Osteoblast (primary cell): ENCODE data around the gene HHIPL1. TPM values are rescaled to one million over a fixed set of nuclear protein-coding genes. Genes with fewer than 3 reads are reported as not detected.

Source experiments
- DNase-seq: peaks from one replicate; pipeline ENCODE4 v3.0.0; 2011; ENCODE audit warnings: low spot score, mixed read lengths; ENCODE audit not compliant: insufficient read length; ENCODE audit errors: missing footprints
- H2AFZ ChIP-seq: 2 replicates; pipeline ENCODE4 v1.6.0; 2011; ENCODE audit warnings: mild to moderate bottlenecking, low read length
- H3K27ac ChIP-seq: 2 replicates; pipeline ENCODE4 v1.5.1; 2011; ENCODE audit warnings: mild to moderate bottlenecking, low read depth, low read length, moderate library complexity
- H3K27me3 ChIP-seq: 2 replicates; pipeline ENCODE4 v1.6.0; 2012; ENCODE audit warnings: mild to moderate bottlenecking, control low read depth, inconsistent platforms, low read length, moderate library complexity; ENCODE audit not compliant: insufficient read depth
- H3K36me3 ChIP-seq: 2 replicates; pipeline ENCODE4 v1.5.1; 2011; ENCODE audit warnings: mild to moderate bottlenecking, low read length, control low read depth, moderate library complexity; ENCODE audit not compliant: insufficient read depth
- H3K4me1 ChIP-seq: 2 replicates; pipeline ENCODE4 v1.5.1; 2011; ENCODE audit warnings: mild to moderate bottlenecking, low read length, control low read depth, moderate library complexity; ENCODE audit not compliant: insufficient read depth
- H3K4me2 ChIP-seq: 2 replicates; pipeline ENCODE4 v1.6.0; 2011; ENCODE audit warnings: mild to moderate bottlenecking, low read length; ENCODE audit not compliant: insufficient read depth
- H3K4me3 ChIP-seq: fragments of 200-600 bp; sonication (generic); 3 replicates; pipeline ENCODE4 v1.5.1; 2012; ENCODE audit warnings: mild to moderate bottlenecking, low read length, inconsistent platforms; ENCODE audit not compliant: insufficient read depth
- H3K79me2 ChIP-seq: 2 replicates; pipeline ENCODE4 v1.6.0; 2012; ENCODE audit warnings: mild to moderate bottlenecking, low read length, control low read depth, inconsistent platforms; ENCODE audit not compliant: insufficient read depth
- H3K9me3 ChIP-seq: 2 replicates; pipeline ENCODE4 v1.5.1; 2011; ENCODE audit warnings: low read depth, low read length, control low read depth
- H4K20me1 ChIP-seq: 2 replicates; pipeline ENCODE4 v1.6.0; 2012; ENCODE audit warnings: mild to moderate bottlenecking, low read length, control low read depth; ENCODE audit not compliant: insufficient read depth
- CTCF ChIP-seq: IDR thresholded peaks from 2 replicates; pipeline ENCODE4 v1.5.1; 2011; ENCODE audit warnings: mild to moderate bottlenecking, low read depth, low read length, moderate library complexity; ENCODE audit errors: extremely low read depth
- total RNA-seq: library from RNA; depleted of rRNA; stranded (reverse); fragments of >200 nt; gene quantifications from 2 replicates; pipeline ENCODE4 v1.2.3, GENCODE V29; 2012

HHIPL1 gene
- total RNA-seq, 1 donor = 12.3 TPM

GRCh38 chr14:99679543-99679942, 34.6 kb downstream of the HHIPL1 start:
- peaks cover 6% of the 10 kb centered on the region for H3K9me3 ChIP-seq
- peaks cover 22% of the 10 kb centered on the region for H3K4me1 ChIP-seq
- H4K20me1 ChIP-seq = no peaks in the 10 kb centered on the region
- H3K27ac ChIP-seq = no peak overlapping the region
- no peak overlapping the region for H3K4me3 ChIP-seq
- H2AFZ ChIP-seq = no peak overlapping the region
- H3K4me2 ChIP-seq = no peak overlapping the region
- peaks cover under 1% of the 10 kb centered on the region for H3K27me3 ChIP-seq
- DNase-seq = peak; percentile 65
- H3K79me2 ChIP-seq = no peaks in the 10 kb centered on the region
- no peak for TF ChIP-seq CTCF
- H3K36me3 ChIP-seq = no peaks in the 10 kb centered on the region

GRCh38 chr14:99679996-99680395, 35.1 kb downstream of the HHIPL1 start:
- Histone ChIP-seq H3K4me3 (no peak overlapping the region), H3K4me1 (peaks cover 24% of the 10 kb centered on the region), H3K27ac (no peak overlapping the region), H3K79me2 (no peaks in the 10 kb centered on the region), H3K27me3 (peaks cover 3% of the 10 kb centered on the region), H4K20me1 (no peaks in the 10 kb centered on the region), H2AFZ (no peak overlapping the region), H3K4me2 (no peak overlapping the region), H3K9me3 (peaks cover 6% of the 10 kb centered on the region), H3K36me3 (no peaks in the 10 kb centered on the region)
- TF ChIP-seq CTCF = no peak
- no peak for DNase-seq

GRCh38 chr14:99681101-99681831, 36.3 kb downstream of the HHIPL1 start:
- Histone ChIP-seq H2AFZ (no peak overlapping the region), H3K4me1 (peaks cover 24% of the 10 kb centered on the region), H3K4me3 (no peak overlapping the region), H3K4me2 (no peak overlapping the region), H3K27ac (no peak overlapping the region), H3K79me2 (no peaks in the 10 kb centered on the region), H3K36me3 (no peaks in the 10 kb centered on the region), H4K20me1 (no peaks in the 10 kb centered on the region), H3K9me3 (peaks cover 6% of the 10 kb centered on the region), H3K27me3 (peaks cover 3% of the 10 kb centered on the region)
- TF ChIP-seq CTCF = no peak
- no peak for DNase-seq

GRCh38 chr14:99681832-99682148, 36.9 kb downstream of the HHIPL1 start:
- Histone ChIP-seq H3K4me3 (no peak overlapping the region), H3K4me1 (peaks cover 19% of the 10 kb centered on the region), H3K27ac (no peak overlapping the region), H2AFZ (no peak overlapping the region), H3K36me3 (no peaks in the 10 kb centered on the region), H3K4me2 (no peak overlapping the region), H4K20me1 (no peaks in the 10 kb centered on the region), H3K9me3 (peaks cover 6% of the 10 kb centered on the region), H3K27me3 (peaks cover 3% of the 10 kb centered on the region), H3K79me2 (no peaks in the 10 kb centered on the region)
- no peak for DNase-seq
- TF ChIP-seq CTCF = no peak
